ENCODE data around the gene KIAA1328.

Gene KIAA1328

DNA sequence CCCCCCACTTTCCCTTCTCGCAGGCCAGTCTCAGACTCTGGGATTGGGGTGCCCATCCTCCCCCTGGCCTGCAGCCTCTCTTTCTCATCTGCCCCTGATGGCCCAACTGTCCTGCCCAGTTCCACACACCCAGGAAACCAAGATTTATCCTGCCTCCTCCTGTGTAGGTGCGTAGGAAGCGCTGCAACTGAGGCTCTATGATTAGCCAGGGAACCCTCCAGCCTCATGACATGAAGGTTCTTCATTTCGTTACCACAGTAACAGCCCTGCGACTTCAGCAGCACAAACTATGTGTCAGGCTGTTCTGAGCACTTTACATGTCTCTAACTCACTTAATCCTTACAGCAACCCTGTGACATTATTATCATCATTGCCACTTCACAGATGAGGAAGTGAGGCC, 430.8 kb downstream of the KIAA1328 start:
- DNase-seq = no peak

DNA sequence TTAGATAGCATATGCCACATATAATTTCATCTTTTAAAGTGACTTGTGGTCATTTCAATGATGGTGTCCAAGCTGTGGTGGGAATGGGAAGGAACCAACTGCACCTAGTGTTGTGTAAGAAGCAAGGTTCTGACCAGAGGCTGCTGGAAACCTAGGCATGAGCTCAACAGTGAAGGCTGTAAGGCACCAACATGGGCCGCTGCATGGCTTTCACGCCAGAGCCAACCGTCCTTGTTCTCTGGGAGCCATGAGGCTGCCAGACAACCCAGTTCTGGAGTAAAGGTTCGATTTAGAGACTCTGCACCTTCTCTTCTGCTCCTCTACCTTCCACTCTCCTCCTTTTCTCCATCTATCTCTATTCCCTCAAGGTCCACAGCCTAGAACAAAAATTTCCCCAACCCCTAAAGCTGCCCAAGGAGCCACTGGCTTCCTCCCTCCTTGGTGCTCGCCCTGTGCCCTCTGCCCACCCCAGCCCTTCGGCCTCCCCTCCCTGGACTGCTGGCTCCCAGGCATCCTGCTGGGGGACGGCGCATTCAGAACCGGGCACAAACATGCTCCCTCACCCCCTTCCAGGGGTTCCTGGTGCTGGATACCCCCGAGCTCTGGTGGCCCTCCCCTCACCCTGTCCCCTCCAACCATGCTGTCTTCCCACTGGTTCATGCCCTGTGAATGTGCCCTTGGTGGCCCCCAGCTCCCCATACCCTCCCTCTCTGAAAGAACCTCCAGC, 431.6 kb downstream of the KIAA1328 start:
- DNase-seq = no peak

DNA sequence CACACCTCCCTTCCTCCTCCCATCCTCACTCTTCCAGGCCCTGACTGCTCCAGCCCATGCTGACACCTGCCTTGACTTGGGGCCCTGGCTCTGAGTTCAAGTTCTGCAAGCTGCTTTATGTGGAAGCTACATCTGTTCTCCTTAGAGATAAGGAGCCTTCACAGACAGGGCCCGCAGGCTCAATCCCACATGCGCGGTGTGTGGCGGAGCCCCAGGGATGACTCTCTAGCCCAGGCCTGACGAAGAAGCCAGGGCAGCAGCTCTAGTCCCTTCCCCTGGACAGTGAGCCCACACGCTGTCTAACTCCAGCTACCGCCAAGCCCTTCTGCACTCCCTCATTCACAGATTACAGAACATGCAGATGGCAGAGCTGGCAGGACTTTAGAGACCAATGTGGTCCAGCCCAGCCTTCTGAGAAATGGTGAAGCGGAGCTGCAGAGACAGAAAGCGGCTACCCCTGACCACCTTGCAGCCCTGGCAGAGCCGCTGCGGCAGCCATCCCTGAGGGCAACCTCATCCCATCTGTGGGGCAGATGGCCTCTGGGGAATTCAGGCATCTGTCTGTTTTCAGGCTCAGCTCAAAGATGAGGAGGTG, 432.4 kb downstream of the KIAA1328 start:
- no peak for DNase-seq

DNA sequence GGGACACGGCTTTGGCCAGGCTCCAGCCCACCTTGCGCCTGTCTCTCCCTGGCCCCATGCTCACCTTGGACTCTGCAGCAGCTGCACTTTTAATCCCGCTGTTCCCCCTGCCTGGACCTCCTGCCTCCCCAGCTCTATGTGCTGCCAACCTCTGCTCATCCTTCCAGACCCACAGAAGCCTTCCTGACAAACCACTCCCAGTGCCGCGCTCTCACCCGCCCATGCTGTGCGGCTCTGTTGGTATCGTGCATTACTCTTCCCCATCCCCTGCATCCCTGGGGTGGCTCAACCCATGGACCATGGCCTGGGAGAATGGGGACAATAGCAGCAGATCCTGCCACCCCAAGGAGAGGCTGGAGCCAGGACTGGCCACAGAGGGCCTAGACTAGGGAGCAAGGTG, 433.1 kb downstream of the KIAA1328 start:
- DNase-seq = no peak

DNA sequence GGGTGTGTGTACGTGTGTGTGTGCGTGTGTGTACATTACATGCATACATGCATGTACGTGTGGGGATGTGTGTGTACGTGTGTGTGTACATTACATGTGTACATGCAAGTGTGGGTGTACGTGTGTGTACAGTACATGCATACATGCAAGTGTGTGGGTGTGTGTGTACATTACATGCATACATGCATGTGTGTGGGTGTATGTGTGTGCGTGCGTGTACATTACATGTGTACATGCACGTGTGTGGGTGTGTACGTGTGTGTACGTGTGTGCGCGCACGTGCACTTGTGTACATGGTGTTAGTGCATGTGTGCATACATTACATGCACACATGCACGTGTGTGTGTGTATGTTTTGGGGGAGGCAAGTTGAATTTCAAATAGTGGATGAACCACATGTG, 436.0 kb downstream of the KIAA1328 start:
- DNase-seq = no peak

DNA sequence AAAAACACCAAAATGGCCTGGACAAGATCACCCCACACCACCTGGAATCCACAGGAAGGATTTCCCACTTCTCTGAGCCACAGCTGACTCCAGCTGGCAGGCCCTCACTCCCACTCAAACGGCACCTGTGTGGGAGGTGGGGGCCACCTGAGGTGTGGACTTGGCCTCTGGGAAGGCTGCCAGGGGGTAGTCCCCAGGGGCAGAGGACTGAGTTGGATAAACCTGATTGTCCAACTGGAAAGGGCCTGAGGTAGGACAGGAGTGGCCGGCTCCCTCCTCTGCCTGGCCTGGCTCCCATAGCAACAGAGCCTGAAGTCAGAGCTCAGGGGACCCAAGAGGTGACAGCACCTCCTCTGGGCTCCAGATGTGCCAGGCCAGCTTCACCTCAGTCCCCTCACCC, 436.5 kb downstream of the KIAA1328 start:
- no peak for DNase-seq

DNA sequence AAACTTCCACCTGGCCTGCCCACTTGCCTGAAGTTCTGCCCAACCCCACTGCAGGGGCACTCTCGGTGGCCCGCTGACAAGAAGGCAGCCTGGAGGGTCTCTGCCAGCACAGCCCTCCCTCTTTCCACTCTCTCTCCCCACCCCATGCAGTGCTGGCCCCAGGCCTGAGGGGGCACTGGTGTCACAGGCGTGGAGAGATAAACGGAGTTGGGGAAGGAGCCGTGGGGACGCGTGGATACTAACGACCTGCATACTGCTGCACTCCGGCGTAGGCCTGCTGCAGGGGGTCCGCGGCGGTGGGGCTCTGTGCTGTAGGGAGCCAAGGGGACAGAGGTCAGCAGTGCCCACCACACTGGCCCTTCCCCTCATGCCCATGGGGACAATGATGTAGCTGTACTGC, 437.4 kb downstream of the KIAA1328 start:
- DNase-seq = no peak

DNA sequence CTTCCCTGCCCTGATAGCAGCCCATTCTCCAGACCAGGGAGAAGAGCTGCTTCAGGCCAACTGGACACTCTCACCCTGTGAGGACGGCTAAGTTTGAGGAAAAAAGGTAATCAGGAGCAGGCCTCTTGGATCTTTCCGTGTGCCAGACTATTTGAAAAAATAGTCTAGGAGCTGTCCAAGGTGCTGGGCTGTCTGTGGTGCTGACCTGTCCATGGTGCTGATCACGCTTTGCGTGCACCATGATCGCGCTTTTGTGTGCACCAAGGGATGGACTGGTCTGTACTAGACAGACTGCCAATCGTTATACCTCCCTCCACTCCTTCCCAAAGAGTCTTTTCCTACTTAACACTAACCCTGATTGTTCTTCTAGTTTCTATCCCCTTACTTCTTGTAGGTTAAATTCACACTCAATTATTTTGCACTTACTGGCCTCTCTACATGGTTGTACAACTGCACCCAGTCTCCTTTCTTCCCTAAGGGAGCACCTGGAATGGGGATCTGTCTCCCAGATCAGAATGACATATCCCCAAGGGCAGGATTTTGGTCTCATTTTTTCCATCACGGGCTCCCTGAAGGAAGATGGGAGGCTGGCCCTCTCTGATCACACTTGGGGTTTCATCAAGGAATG, 441.2 kb downstream of the KIAA1328 start:
- DNase-seq = no peak

DNA sequence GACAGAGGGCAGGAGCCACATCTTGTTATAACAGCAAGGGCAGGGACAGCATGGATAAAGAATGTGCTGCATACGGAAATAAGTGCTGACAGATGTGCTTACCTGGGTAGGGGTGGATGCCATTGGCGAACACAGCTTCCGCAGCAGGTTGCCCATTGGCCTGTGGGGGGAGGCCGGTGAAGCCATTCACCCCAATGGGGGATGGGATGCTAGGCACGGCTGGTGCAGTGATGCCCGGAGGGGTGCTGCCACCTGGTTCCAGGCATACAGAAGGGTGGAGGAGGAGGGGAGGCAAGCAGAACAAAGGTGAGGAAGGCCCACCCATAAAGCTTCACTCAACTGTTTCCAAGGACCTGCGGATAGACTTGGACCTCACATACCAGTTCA, 441.7 kb downstream of the KIAA1328 start:
- DNase-seq = no peak

DNA sequence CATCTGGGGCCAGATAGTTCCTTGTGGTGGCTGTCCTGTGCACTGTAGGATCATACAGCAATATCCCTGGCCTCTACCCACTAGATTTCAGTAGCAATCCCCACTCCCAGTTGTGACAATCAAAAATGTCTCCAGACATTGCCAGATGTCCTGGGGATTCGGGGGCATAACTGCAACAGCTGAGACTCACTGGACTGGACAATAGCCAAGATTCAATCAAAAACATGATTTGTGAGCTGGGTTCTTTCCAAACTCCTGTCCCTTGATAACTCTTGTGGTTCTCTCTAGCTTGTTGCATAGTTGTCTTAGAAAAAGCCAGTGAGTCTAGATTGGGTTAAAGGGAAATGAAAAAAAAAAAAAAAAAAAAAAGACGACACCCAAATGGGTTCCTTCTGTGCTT, 443.3 kb downstream of the KIAA1328 start:
- DNase-seq = no peak

DNA sequence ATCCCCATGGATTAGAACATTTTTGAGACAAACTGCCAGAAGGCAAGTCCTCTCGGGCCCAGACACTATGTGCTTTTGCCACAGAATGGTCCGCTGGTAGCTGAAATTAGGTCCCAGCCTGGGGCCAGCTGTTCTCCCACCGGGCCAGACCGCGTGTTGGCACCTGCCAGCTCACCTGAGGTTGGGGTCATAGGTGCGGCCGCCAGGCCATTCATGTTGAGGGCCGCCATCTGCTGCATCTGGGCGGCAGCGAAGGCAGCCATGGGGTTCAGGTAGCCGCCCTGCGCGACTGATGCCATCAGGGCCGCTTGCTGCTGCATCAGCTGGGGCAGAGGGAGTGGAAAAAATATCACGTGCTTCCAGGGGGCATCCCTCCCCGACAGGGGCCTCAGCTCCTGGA, 443.9 kb downstream of the KIAA1328 start:
- DNase-seq = no peak

DNA sequence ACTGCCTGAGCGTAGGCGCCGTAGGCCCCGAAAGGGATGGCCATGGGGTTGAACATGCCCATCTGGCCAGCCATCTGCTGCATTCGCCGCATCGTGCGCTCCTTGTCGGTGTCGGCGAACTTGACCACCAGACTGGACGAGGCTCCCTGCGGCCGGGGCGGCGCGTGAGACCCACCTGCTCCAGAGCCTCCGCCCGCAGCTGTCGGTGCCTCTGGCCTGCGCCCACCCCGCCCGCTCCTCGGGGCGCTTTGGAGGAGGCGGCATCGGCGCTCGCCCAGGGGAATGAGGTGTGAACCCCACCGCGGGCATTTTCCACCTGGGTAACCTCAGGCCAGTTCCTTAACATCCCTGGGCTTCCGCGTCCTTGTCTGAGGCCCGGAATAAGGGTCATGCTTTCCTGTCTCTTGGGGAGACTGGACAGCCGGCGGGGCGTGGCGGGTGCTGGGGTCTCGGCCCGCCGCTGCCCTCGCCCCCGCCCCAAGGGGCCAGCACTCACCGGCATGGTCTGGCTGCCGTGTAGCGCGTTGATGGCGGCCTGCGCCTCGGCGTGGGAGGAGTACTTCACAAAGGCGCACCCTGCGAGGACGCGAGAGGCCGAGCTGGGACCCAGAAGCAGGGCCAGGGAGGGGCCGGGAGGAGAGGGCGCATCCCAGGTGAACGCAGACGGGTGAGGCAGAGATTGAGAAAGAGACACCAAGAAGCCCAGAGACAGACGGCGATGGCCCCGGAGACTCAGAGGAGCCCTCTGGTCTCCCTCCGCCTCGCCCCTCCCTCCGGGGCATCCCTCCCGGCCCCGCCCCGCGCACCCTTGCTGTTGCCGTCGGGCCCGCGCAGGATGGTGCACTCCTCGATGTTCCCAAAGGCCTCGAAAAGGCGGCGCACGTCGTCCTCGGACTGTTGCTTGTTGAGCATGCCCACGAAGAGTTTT, 445.6 kb downstream of the KIAA1328 start:
- DNase-seq = no peak

DNA sequence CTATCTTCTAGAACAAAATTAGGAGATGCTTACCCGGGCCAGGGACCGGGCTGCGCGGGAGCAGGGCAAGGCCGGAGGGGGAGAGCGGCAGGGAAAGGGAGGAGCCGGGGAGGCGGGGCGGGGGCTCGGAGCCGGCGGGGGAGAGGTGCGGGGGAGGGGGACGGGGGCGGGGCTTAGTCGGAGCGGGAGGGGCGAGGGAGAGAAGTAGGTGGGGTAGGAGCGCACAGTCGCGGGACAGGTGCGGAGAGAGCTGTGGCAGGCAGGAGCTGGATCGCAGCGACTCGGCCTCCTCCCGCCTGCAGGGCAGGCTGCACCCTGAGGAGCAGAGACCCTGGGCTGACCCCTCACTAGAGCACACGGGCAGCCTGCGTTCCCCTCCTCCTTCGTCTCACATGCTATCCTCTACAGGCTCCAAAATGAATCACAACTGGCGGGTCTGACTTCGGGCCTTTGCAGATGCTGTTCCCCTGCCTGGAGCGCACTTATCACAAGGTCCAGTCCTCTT, 446.4 kb downstream of the KIAA1328 start:
- no peak for DNase-seq

DNA sequence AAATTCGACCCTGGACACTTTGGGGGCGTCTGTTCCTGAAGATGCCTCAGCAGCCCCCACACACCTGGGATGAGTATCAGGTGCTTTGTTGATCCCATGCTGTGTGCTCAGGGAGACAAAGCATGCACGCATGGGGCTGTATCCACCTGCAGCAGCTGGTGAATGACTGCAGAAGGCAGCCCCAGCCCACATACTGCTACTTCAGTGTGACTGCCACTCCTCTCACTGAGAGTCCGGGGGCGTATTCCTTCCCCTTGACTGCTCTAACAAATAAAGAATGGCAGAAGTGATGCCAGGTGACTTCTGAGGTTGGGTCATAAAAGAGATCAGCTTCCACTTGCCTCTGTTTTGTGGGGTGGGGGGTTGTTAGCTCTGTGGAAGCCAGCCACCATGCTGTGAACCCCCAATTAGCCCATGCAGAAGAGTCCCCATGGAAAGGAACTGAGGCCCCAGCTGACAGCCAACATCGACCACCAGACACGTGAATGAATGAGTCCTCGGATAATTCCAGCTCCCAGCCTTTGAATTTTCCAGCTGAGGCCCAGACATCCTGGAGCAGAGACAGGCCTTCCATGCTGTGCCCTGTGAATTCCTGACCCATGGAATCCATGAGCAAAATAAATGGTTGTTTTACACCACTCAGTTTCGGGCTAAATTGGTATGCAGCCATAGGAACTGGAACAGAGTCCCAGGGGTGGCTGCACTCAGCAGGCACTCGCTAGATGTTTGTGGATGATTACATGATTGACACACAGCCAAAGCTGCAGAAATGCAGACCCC, 447.4 kb downstream of the KIAA1328 start:
- no peak for DNase-seq

DNA sequence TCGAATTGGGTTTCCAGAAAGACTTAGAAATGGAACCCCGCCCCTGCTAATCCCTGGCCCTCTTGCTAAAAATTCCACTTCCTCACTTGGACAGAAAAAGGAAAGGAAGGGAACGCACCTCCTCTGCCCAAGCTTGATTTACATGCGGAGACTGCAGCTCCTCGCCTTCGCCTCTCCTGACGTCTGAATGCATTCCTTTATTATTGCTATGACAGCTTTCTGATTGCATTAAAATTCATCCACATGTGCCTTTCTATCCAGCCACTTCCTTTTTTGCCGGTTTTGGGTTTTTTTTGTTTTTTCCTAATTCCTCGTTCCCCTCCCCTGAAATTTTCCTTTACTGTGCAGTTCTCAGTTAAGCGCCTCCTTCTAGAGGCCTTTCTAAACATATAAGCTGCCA, 448.9 kb downstream of the KIAA1328 start:
- DNase-seq = no peak
